Esophagus (tissue), 2 donors: ENCODE results near the gene CAVIN3. TPM values are rescaled to one million over a fixed set of nuclear protein-coding genes. Genes with fewer than 3 reads are reported as not detected.

Experiments
- H3K27ac ChIP-seq, 2 donors: one replicate each; pipeline ENCODE4 v1.5.1; 2013; ENCODE audit warnings: low read depth in 2 of 2, mild to moderate bottlenecking in 2 of 2, inconsistent platforms in 1 of 2, low read length in 1 of 2, moderate library complexity in 1 of 2
- H3K27me3 ChIP-seq, 2 donors: one replicate each; pipeline ENCODE4 v1.6.1; 2013; ENCODE audit warnings: low read length in 2 of 2, control low read depth in 1 of 2, mild to moderate bottlenecking in 1 of 2; ENCODE audit not compliant: insufficient read depth in 2 of 2, control insufficient read depth in 1 of 2
- H3K36me3 ChIP-seq, 2 donors: one replicate each; pipeline ENCODE4 v1.6.1; 2013; ENCODE audit warnings: low read length in 1 of 2; ENCODE audit not compliant: control insufficient read depth in 2 of 2, insufficient read depth in 2 of 2
- H3K4me1 ChIP-seq, 2 donors: one replicate each; pipeline ENCODE4 v1.6.1; 2013; ENCODE audit warnings: low read length in 1 of 2; ENCODE audit not compliant: control insufficient read depth in 2 of 2, insufficient read depth in 2 of 2
- H3K4me3 ChIP-seq, 2 donors: one replicate each; pipeline ENCODE4 v1.5.1; 2013; ENCODE audit warnings: low read length in 2 of 2, mild to moderate bottlenecking in 2 of 2, low read depth in 1 of 2, moderate library complexity in 1 of 2
- H3K9me3 ChIP-seq, 2 donors: one replicate each; pipeline ENCODE4 v1.6.1; 2013; ENCODE audit warnings: mild to moderate bottlenecking in 2 of 2, low read depth in 1 of 2, low read length in 1 of 2, moderate library complexity in 1 of 2; ENCODE audit not compliant: control insufficient read depth in 2 of 2, insufficient read depth in 1 of 2
- WGBS, 2 donors: extraction: QIAGEN DNeasy Blood & Tissue Kit; methylation state at CpG; one replicate each; pipeline ENCODE4 v1.1.7; 2013; 5-methylcytosine and 5-hydroxymethylcytosine counted together
- polyA plus RNA-seq, 2 donors: library from polyadenylated mRNA; stranded (reverse); fragments of 200-250 nt; gene quantifications; one replicate each; pipeline ENCODE4 v1.2.3, GENCODE V29; 2013
- donor health status: healthy with polysubstance abuse.
- donor health status: Bipolar disorder and iron deficiency.

CAVIN3 gene
- polyA plus RNA-seq, 2 donors, result 16.7 to 23.0 TPM

- 5 to 6% methylated on average over 10 of the region's 10 CpGs for WGBS, 2 donors
- Histone ChIP-seq H3K27me3 (no peaks in the 10 kb centered on the region), H3K9me3 (no peaks in the 10 kb centered on the region), H3K27ac (no peak overlapping the region), H3K4me1 (peaks cover 3 to 10% of the 10 kb centered on the region in 2 donors), H3K36me3 (no peaks in the 10 kb centered on the region), H3K4me3 (no peak overlapping the region)
These were observed 4.4 kb downstream of the CAVIN3 start for GRCh38 chr11:6315811-6316425.

- no peaks in the 10 kb centered on the region for H3K4me1 ChIP-seq
These were observed 8.2 kb downstream of the CAVIN3 start for GRCh38 chr11:6312106-6312505.

GRCh38 chr11:6307876-6308275, 12.4 kb downstream of the CAVIN3 start:
- 74 to 77% methylated on average over 8 of the region's 8 CpGs for WGBS, 2 donors
- H3K9me3 ChIP-seq, result no peaks in the 10 kb centered on the region
- peaks cover 0 to 4% of the 10 kb centered on the region in 2 donors for H3K27me3 ChIP-seq
- H3K4me3 ChIP-seq, result no peak overlapping the region
- no peaks in the 10 kb centered on the region for H3K4me1 ChIP-seq
- no peak overlapping the region for H3K27ac ChIP-seq
- H3K36me3 ChIP-seq, result no peaks in the 10 kb centered on the region

More at GRCh38 chr11:6312106-6312505, 8.2 kb downstream of the CAVIN3 start:
- Histone ChIP-seq H3K27me3 (no peaks in the 10 kb centered on the region), H3K36me3 (no peaks in the 10 kb centered on the region), H3K27ac (no peak overlapping the region), H3K4me3 (no peak overlapping the region), H3K9me3 (no peaks in the 10 kb centered on the region)
- WGBS, 2 donors, result 82 to 84% methylated on average over 3 of the region's 3 CpGs

- peaks cover 0 to 4% of the 10 kb centered on the region in 2 donors for H3K27me3 ChIP-seq
- no peak overlapping the region for H3K27ac ChIP-seq
- no peaks in the 10 kb centered on the region for H3K36me3 ChIP-seq
- 74 to 80% methylated on average over 4 of the region's 4 CpGs for whole genome bisulfite sequencing, 2 donors
- H3K4me1 ChIP-seq, result no peaks in the 10 kb centered on the region
- H3K9me3 ChIP-seq, result no peaks in the 10 kb centered on the region
- H3K4me3 ChIP-seq, result no peak overlapping the region
These were observed 15.0 kb downstream of the CAVIN3 start for GRCh38 chr11:6305297-6305696.

- H3K4me3 ChIP-seq, result no peak overlapping the region
- H3K36me3 ChIP-seq, result no peaks in the 10 kb centered on the region
- no peaks in the 10 kb centered on the region for H3K4me1 ChIP-seq
- 75 to 81% methylated on average over 6 of the region's 6 CpGs for WGBS, 2 donors
- no peak overlapping the region for H3K27ac ChIP-seq
- H3K27me3 ChIP-seq, result peaks cover 0 to 4% of the 10 kb centered on the region in 2 donors
- H3K9me3 ChIP-seq, result no peaks in the 10 kb centered on the region
These were observed 16.6 kb downstream of the CAVIN3 start for GRCh38 chr11:6303661-6304060.

GRCh38 chr11:6301096-6301495, 19.2 kb downstream of the CAVIN3 start:
- no peak overlapping the region for H3K4me3 ChIP-seq
- no peak overlapping the region for H3K27ac ChIP-seq
- WGBS, 2 donors, result 81 to 91% methylated on average over 2 of the region's 2 CpGs
- no peaks in the 10 kb centered on the region for H3K9me3 ChIP-seq
- H3K4me1 ChIP-seq, result no peaks in the 10 kb centered on the region
- no peaks in the 10 kb centered on the region for H3K36me3 ChIP-seq
- H3K27me3 ChIP-seq, result peaks cover 0 to 4% of the 10 kb centered on the region in 2 donors

- Histone ChIP-seq H3K27ac (no peak overlapping the region), H3K36me3 (no peaks in the 10 kb centered on the region), H3K4me1 (no peaks in the 10 kb centered on the region), H3K4me3 (no peak overlapping the region), H3K27me3 (peaks cover 0 to 2% of the 10 kb centered on the region in 2 donors), H3K9me3 (no peaks in the 10 kb centered on the region)
- WGBS, 2 donors, result 57 to 65% methylated on average over 3 of the region's 3 CpGs
These were observed 20.0 kb downstream of the CAVIN3 start for GRCh38 chr11:6300325-6300724.

GRCh38 chr11:6298605-6299004, 21.7 kb downstream of the CAVIN3 start:
- no peaks in the 10 kb centered on the region for H3K36me3 ChIP-seq
- no peaks in the 10 kb centered on the region for H3K27me3 ChIP-seq
- WGBS, 2 donors, result 56 to 64% methylated on average over 4 of the region's 4 CpGs
- no peaks in the 10 kb centered on the region for H3K4me1 ChIP-seq
- no peak overlapping the region for H3K4me3 ChIP-seq
- no peak overlapping the region for H3K27ac ChIP-seq
- no peaks in the 10 kb centered on the region for H3K9me3 ChIP-seq

GRCh38 chr11:6297831-6298230, 22.5 kb downstream of the CAVIN3 start:
- WGBS, 2 donors, result 92 to 96% methylated on average over 1 of the region's 1 CpG
- Histone ChIP-seq H3K36me3 (no peaks in the 10 kb centered on the region), H3K4me1 (no peaks in the 10 kb centered on the region), H3K27ac (no peak overlapping the region), H3K4me3 (no peak overlapping the region), H3K27me3 (no peaks in the 10 kb centered on the region), H3K9me3 (no peaks in the 10 kb centered on the region)

GRCh38 chr11:6285019-6285418, 35.3 kb downstream of the CAVIN3 start:
- 68 to 83% methylated on average over 4 of the region's 4 CpGs for WGBS, 2 donors
- H3K27ac ChIP-seq, result no peak overlapping the region

More at GRCh38 chr11:6285019-6285418, 35.3 kb downstream of the CAVIN3 start:
- no peaks in the 10 kb centered on the region for H3K27me3 ChIP-seq
- H3K4me3 ChIP-seq, result no peak overlapping the region
- H3K4me1 ChIP-seq, result no peaks in the 10 kb centered on the region
- no peaks in the 10 kb centered on the region for H3K36me3 ChIP-seq
- H3K9me3 ChIP-seq, result no peaks in the 10 kb centered on the region
